GM19397 (cell line): ENCODE results near the gene MRPL20.
"Not testable (repeated sequence)": the region's sequence is repeated elsewhere in the genome, so short reads cannot be mapped to it uniquely, and the experiment has no call there.

Experiments
- ATAC-seq: cut with Tn5 transposase; IDR thresholded peaks from one replicate; pipeline ENCODE4 v1.9.1; 2021; ENCODE audit warnings: mild to moderate bottlenecking, moderate library complexity; ENCODE audit not compliant: unreplicated experiment

Gene MRPL20

DNA sequence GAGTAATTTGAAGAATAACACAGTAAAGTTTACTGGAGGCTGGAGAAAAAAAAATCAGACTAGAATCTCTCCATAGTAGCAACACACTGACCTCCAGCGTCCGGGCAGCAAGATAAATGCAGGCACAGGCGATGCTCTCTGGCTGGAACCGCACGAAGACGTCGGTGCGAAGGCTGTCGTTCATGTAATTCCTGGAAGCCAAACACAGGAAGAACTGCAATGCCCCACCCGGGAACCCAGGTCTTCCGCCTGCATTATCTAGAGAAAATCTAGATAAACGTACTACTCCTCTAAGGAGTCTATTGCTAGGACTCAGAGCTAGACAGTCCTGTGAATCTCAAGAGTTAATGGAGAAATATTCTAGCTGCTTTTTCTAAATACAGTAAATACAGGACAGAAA lies 16.4 kb downstream of the MRPL20 start:
- ATAC-seq: no peak

DNA sequence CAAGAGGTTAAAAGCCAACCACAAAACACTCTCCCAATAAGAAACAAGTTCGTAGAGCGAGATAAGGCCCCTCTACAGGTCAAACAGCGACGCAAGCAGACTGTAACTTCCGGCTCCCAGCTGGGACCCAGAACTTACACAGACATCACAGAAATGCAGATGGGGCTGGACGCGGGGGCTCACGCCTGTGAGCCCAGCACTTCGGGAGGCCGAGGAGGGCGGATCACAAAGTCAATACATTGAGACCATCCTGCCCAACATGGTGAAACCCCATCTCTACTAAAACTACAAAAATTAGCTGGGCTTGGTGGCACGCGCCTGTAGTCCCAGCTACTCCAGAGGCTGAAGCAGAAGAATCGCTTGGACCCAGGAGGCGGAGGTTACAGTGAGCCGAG lies 19.0 kb downstream of the MRPL20 start:
- no peak for ATAC-seq

DNA sequence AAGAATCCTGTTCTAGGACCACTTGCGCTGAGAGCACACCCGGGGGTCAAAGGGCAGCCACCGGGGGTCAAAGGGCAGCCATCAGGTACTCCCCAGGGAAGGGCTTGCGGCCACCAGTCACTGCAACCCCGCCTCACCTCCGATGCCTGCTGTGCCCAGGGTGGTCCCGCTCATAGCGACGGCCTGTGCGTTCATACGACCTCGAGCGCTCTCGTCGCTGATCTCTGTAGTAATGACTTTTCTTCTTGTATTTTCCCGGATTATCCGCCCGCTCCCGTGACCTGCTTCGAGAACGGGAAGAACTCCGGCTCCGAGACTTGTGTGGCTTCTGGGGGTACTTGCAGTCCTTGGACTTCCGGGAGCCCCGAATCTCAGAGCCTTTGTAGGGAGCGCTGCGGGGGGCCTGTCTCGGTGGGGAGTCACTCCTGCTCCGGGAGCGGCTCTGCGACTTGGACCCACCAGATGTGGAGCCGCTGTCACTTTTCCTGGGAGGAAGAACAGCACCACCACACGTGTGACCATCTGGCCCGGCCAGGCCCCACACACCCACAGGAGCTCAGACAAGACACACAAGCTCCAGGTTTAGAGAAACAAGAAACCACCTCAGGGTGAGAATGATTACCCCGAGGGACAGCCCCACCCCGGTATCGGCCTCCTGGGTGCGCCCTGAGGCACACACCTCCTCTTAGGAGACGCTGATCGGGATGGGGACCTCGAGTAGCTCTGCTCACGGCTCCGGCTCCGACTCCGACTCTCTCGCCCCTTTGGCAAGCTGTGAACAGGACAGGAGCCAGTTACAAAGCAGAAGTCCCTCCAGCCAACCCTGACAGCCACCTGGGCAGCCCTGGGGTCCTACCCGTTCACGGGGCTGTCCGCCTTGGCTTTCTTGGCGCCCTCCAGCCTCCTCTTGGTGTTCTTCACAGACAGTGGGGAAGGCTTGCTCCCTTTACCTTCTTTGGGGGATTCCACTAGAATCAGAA lies 19.7 kb downstream of the MRPL20 start:
- no peak for ATAC-seq

DNA sequence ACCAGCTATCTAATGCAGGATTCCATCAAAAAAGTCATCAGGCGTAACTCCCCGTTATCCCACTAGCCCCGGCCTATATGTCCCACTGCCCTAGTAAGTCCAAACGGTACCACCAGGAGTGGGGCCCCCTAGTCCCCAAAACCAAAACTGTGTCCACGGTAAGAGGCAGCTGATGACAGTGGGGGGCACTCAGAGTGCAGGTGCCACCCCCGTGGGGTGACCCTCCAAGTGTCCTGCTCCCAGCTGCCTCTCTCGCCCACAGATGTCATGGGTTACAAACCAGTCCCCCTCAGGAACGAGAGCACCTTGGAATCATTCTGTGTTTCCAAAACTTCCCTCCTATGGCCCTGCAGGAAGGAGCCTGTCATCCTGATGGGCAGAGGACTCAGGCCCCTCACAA lies 21.2 kb downstream of the MRPL20 start:
- no peak for ATAC-seq

DNA sequence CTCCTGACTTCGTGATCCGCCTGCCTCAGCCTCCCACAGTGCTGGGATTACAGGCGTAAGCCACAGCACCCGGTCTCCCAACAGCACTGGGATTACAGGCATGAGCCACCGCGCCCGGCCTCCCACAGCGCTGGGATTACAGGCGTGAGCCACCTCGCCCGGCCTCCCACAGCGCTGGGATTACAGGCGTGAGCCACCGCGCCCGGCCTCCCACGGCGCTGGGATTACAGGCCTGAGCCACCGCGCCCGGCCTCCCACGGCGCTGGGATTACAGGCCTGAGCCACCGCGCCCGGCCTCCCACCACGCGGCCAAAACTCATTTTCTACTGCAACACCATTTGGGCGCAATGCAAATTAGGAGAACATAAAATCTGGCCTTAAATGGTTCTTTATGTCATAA lies 21.8 kb downstream of the MRPL20 start:
- not testable (repeated sequence) for ATAC-seq

DNA sequence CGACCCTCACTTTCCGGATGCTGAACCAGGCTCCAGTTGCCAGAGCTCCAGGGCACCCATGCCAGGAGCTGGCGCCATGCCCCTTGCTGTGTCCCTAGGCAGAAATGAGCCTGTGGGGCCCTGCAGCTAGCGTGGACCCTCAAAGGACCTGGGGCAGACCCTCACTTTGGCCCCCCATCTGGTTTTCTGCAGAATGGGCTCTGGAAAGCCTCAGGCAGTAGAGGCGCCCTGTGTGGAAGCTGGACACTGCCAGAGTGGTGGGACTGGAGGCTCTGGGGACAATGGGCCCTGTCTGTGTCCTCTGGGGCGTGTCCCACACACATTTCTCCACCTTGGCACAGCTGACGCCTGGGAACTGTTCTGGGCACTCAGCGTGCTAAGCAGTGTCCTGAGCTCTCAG lies 25.8 kb downstream of the MRPL20 start:
- no peak for ATAC-seq

DNA sequence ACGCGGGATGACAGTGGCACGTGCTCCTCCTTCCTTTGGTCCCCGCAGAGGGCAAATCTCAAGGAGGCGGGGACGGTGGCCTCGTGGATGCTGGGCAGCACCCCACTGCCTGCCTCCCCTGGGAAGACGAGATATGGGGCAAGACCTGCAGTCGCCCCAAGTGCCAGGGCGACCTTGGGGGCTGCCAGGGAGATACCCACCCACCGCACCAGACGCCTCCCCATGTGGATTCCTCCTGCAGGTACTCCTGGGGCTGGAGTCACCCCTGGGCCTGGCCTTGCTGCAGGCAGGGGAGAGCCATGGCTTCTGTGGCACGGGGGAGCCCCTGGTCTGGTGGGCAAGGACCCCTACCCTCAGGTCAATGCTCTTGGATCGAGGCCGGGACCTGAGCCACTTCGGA lies 26.2 kb downstream of the MRPL20 start:
- ATAC-seq: no peak

DNA sequence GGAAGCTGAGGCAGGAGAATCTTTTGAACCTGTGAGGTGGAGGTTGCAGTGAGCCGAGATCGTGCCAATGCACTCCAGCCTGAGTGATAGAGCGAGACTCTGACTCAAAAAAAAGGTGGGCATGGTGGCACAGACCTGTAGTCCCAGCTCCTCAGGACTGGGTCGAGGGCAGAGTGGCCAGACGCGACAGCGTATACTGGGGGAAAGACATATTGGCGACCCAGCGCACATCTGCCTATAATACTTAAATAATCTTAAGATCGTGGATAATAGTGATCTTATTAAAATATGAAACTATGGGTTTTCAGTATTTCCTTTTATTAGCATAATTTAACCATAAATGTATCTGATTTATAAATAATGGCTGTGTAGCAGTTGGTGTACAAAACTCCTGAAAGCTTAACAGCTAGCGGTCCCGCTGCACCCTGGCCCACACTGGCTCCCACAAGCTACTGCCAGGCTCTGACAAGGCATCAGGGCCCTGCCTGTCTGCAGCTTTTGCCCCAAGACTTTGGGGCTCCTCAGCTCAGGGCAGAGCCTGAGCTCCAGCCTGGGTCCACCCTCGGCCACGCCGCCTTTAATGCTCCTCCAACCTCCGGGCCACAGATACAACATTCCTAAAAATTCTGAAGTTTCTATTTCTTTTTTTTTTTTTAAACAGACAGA lies 29.4 kb downstream of the MRPL20 start:
- ATAC-seq: no peak

DNA sequence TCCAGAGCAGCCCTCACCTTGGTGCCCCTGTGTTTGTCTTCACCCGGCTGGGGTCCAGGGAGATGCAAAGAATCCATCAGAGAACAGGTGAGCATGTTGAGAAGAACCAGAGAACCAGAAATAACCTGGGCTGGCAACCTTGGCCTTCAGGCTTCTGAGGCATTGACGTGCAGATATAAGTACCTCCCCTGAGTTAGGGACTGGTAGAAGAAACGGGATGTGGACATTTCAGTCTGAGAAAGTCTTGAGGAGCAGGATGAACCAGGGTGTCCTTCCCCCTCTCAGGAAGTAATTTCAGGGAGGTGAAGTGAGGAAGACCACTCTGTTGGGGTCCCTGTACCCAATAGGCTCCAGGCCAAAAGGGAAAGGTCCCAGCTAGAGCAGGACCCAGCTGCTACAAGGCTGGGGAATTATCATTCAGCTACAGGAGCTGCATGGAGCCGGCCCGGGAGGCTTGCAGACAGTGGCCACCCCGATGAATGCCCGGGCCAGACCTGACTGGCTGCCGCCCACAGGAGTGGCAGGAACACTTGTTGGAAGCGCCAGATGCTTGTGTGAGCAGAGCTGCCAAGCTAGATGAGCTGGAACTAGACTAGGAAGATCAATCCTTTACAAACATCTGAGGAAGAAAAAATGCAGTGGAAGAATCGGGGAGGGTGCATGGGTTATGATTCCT lies 30.4 kb downstream of the MRPL20 start:
- ATAC-seq: no peak

DNA sequence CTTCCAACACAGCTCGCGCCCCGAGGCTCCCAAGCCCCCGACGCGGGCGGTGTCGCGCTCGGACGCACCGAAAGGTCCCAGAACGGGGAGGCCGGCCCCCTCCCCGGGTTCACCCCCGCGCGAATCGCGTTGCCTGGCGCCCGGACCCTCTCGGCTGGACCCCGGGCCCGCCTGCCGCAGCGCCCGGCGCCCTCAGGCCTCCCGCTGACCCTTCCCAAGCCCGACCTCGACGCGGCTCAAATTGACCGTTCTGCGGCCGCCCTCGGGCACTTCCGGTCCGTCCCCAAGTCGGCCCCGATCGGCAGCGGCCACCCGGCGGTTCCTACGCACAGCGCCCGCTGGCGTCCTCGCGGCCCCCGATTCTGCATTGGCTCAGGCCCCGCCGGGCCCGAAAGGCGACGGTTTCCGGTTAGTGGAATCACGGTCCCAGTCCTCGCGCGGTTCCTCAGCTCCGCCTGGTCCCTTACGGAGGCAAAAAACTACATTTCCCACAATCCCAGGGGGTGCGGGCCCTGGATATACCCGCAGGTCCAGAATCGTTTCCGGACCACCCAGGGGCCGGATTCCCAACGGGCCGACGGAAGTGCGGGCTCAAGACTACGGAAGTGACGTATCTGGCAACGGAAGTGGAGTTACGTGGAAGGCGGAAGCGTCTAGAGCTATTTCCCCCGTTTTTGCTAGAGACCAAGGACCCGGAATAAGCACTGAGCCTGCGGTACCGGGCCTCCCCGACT lies 32.0 kb downstream of the MRPL20 start, which contains the start of gene AURKAIP1:
AURKAIP1 (minus strand) TSS at position 279 of the 734 bp plus-strand sequence. CDS start 451 bp downstream, outside the sequence.
- peak; percentile 84 for ATAC-seq

DNA sequence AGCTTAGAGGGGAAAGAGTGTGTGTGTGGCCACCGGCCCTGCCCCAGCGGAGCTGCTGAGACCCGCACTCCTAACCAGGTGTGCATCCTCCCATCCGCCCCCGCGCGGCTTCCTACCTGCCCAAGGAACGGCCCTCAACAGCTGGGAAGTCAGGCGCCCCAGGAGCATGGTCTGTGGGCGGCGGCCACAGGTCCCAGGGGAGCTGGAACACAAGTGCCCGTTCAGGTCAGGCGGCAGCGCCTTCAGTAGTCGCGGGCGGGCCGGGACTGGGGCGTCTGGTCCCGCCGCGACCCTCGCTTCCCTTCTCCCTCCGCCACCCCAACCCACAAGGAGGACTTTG lies 32.5 kb downstream of the MRPL20 start:
- peak; percentile 5 for ATAC-seq

DNA sequence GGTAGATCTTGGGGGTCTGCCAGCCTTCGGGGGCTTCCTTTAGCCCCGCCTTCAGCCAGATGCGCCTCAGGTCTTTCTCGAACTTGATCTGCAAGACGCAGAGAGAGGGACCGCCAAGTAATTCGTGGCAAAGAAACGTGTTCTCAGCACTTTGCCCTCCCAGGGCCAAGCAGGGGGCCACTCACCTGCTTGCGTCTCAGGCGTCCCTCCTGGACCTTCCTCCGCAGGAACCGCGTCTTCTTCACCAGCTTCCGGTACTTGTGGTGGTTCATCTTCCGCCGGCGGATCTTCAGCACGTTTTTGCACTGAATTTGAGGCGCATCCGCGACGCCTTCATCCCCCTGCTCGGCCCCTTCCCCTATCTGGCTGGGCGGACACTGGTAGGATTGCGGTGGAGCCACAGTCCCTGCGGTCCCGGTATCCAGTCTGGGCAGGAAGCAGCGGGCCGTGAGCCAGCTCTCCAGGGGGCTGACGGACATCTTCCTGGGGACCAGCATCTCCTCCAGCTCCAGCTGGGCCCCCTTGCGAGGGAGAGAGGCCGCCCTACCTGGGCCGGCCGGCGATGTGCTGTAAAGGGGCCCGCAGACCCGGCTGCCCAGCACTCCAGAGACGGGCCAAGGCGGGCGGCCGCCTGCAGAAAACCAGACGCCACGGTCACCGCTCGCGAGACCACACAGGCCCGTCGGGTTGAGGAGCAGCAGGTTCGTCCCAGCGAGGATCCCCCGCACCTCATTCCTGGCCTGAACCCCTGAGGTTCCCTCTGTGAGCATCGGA lies 33.1 kb downstream of the MRPL20 start:
- no peak for ATAC-seq

DNA sequence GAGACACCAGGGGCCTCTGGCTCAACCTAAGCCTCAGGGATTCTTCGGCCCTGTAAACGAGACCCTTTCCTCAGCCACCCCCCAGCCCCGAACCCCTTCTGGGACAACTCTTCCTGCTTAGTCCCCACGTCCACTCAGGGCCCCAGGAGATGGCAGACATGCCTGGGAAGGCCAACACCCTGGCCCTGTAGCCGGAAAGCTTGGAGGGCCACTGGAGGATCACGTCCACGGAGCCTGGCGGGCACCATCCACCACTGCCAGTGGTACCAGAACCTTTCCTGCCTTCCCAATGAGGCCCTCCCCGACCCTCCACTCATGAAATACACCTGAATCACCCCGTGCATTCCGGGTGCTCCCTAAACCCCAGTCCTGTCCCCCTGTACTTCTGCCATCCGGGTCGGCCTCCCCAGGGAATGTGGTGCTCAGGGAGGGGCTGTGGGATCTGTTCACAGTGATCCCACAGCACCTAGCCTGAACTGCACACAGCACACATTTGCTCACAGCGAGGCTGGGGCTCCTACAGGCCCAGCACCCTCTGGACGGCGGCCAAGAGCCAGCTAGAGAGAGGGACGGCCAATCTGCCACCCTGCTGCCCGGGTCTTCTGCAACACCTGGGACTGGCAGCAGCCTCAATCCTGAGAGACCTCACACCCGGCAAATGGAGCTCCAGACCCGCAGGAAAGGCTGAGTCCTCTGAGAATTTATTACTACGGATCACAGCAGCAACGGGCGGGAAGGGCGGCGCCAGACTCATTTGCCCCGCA lies 33.9 kb downstream of the MRPL20 start:
- ATAC-seq: no peak

DNA sequence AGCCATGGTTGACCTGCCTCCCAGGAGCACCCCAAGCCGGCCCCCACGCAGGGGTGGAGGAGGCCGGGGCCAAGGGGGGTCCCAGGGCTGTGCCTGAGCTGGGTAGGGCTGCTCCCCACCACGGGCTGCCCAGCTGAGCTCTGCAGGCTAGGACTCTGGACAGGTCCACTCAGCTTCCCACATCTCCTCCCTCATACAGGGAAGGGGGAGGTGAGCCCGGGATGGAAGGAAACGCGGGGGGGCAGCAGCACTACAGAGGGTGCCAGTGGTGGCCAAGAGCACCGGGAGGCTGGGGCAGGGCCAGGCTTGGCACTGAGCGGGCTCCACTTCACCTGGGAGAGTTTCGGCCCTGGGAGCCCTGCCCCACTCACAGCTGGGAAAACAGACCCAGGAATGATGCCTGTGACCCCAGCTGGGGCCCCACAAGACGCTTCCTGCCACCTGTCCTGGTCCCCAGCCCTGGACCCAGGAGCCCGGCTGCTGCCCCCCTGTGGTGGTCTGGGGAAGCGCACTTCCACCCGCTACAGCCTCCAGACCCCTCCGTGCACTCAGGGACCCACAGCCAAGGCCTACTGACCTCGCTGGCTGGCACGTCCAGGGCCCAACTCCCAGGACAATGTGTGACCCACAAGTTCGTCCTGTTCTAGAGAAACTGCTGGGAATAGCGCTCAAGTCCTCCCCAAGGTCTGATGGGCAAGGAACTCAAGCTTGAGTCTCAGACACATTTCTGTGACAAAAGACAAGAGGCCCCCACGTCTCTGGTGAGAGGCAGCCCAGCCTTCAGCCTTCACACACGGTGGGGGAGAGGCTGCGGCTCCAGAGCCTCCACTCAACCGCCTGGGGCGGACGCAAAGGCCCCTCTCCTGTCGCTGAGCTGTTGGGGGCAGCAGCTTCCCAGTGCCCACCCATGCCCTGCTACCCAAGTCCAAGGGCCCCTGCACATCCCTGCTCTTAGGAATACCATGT lies 35.1 kb downstream of the MRPL20 start:
- no peak for ATAC-seq

DNA sequence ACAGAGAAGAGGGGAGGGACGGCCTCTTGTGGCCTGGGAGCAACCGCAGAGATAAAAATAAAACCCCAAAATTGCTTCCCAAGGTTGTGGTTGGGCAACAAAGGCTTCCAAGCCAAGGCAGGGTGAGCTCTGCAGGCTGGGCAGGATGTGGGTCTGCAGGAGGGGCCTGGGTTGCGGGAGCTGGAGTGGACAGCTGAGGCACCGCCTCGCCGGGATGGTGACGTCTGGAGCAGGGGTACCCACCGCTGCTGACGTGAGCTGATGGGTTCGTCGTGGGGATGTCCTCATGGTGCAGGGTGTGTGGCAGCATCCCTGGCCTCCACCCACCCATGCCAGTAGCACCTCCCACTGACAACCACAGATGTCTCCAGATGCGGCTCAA lies 35.7 kb downstream of the MRPL20 start:
- ATAC-seq: no peak

DNA sequence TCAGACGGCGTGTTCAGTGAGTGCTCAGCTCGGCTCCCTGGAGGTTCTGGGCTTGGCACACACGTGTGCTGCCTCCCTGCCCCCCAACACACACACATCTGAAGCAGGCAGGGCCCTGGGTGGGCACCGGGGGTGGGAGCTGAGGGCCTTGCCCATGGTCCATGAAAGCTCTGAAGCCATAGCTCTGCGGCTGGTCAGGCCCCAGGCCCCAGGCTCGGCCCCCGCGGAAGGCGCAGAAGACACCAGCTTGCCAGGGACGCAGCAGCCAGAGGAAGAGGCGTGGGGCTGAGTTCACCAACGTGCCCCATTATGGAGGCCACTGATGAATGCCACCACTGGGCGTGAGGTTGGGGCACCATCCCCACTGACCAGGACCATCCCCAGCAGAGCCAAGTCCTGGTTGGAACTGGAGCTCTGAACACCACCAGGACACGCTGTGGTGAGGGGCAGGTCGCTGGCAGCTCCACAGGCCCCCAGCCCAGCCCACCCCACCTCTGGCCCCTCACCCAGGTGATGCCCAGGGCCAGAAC lies 36.3 kb downstream of the MRPL20 start:
- ATAC-seq: no peak

DNA sequence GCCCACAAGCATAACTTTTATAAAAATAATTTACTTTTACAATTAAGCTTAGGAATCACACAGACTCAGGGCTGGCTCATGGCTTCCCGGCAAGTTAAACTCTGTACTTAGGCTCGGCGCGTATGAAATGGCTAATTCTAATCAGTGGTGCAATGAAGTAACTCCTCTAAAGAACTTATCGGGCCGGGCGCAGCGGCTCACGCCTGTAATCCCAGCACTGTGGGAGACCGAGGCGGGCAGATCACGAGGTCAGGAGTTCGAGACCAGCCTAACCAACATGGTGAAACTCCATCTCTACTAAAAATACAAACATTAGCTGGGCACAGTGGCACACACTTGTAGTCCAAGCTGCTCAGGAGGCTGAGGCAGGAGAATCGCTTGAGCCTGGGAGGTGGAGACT lies 37.0 kb downstream of the MRPL20 start:
- not testable (repeated sequence) for ATAC-seq

DNA sequence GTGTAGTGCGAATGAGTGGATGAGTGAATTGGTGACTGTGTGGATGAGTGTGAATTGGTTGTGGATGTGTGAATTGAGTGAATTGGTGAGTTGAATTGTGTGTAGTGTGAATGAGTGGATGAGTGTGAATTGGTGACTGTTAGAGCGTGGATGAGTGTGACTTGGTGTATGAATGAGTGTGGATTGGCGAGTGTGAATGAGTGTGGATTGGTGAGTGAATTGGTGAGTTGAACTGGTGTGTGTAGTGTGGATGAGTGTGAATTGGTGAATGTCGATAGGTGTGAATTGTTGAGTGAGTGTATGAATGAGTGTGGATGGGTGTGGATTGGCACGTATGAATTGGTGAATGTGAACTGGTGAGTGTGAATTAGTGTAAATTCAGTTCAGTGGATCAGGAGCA lies 39.8 kb downstream of the MRPL20 start:
- ATAC-seq: no peak
